LoVo (cell line): ENCODE data around the gene TRIP4.
"Not testable (repeated sequence)": the region's sequence is repeated elsewhere in the genome, so short reads cannot be mapped to it uniquely, and the experiment has no call there.

Source experiments
- DNase-seq: peaks from one replicate; pipeline ENCODE4 v3.0.0-alpha.2; 2016; ENCODE audit warnings: low spot score

The TRIP4 gene

GRCh38 chr15:64387562-64388168 lies at the start of gene TRIP4:
Gene TRIP4, plus strand, starts transcription at chr15:64387836. Its CDS starts 28 bp downstream, at chr15:64387864.
- peak; percentile 99 for DNase-seq

- no peak for DNase-seq
Measured at GRCh38 chr15:64340355-64340754, 47.3 kb upstream of the TRIP4 start.

- DNase-seq = no peak
Measured at GRCh38 chr15:64341961-64342360, 45.7 kb upstream of the TRIP4 start.

- no peak for DNase-seq
Measured at GRCh38 chr15:64343222-64343621, 44.4 kb upstream of the TRIP4 start.

GRCh38 chr15:64343841-64344240 lies 43.8 kb upstream of the TRIP4 start:
- no peak for DNase-seq

GRCh38 chr15:64344651-64345294 lies 42.9 kb upstream of the TRIP4 start:
- DNase-seq = no peak

GRCh38 chr15:64346242-64346641 lies 41.4 kb upstream of the TRIP4 start:
- DNase-seq = not testable (repeated sequence)

GRCh38 chr15:64348455-64348854 lies 39.2 kb upstream of the TRIP4 start:
- no peak for DNase-seq

GRCh38 chr15:64349375-64349774 lies 38.3 kb upstream of the TRIP4 start:
- DNase-seq = no peak

- DNase-seq = no peak
Measured at GRCh38 chr15:64351265-64351664, 36.4 kb upstream of the TRIP4 start.

- no peak for DNase-seq
Measured at GRCh38 chr15:64354688-64355344, 32.8 kb upstream of the TRIP4 start.

GRCh38 chr15:64355348-64355943 lies 32.2 kb upstream of the TRIP4 start:
- peak; percentile 29 for DNase-seq

GRCh38 chr15:64355944-64356709 lies 31.5 kb upstream of the TRIP4 start, which contains the start of gene CSNK1G1:
Gene CSNK1G1, minus strand, starts transcription at chr15:64356173. Its CDS starts 55,674 bp downstream, at chr15:64300499.
- peak; percentile 99 for DNase-seq

- DNase-seq = no peak
Measured at GRCh38 chr15:64356710-64357040, 31.0 kb upstream of the TRIP4 start.

- DNase-seq = no peak
Measured at GRCh38 chr15:64361259-64361658, 26.4 kb upstream of the TRIP4 start.

- no peak for DNase-seq
Measured at GRCh38 chr15:64369078-64369607, 18.5 kb upstream of the TRIP4 start.

- DNase-seq = not testable (repeated sequence)
Measured at GRCh38 chr15:64371383-64371782, 16.3 kb upstream of the TRIP4 start.

GRCh38 chr15:64373360-64373759 lies 14.3 kb upstream of the TRIP4 start:
- DNase-seq = no peak

- DNase-seq = no peak
Measured at GRCh38 chr15:64379216-64379960, 8.2 kb upstream of the TRIP4 start.

- DNase-seq = not testable (repeated sequence)
Measured at GRCh38 chr15:64380130-64380870, 7.3 kb upstream of the TRIP4 start.
